ENCODE measurements around the gene EIF5B.
"Not testable (repeated sequence)": the region's sequence is repeated elsewhere in the genome, so short reads cannot be mapped to it uniquely, and the experiment has no call there.

EIF5B gene

DNA sequence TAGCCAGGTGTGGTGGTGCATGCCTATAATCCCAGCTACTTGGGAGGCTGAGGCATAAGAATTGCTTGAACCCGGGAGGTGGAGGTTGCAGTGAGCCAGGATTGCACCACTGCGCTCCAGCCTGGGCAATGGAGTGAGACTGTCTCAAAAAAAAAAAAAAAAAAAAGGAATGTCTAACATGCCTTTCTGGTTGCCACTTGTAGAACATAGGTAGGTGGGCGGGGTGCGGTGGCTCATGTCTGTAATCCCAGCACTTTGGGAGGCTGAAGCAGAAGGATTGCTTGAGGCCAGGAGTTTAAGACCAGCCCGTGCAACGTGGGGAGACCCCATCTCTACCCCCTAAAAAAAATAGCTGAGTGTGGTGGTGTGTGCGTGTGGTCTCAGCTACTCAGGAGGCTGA lies 8.3 kb downstream of the EIF5B start:
- H3K4me1 Mint-ChIP-seq (ENCODE audit: low read depth) = peaks cover 64% of the 10 kb centered on the region
- not testable (repeated sequence) for H3K36me3 Mint-ChIP-seq; H3K27ac Mint-ChIP-seq; H3K9me3 Mint-ChIP-seq (ENCODE audit: low read depth); H3K27me3 Mint-ChIP-seq; H3K4me3 Mint-ChIP-seq

- Mint-ChIP-seq H3K4me1 (ENCODE audit: low read depth) (peaks cover 65% of the 10 kb centered on the region), H3K36me3 (no peaks in the 10 kb centered on the region), H3K27me3 (no peaks in the 10 kb centered on the region), H3K27ac (no peak overlapping the region), H3K9me3 (ENCODE audit: low read depth) (no peaks in the 10 kb centered on the region), H3K4me3 (no peak overlapping the region)
Measured at GRCh38 chr2:99346218-99346617, 9.0 kb downstream of the EIF5B start.

DNA sequence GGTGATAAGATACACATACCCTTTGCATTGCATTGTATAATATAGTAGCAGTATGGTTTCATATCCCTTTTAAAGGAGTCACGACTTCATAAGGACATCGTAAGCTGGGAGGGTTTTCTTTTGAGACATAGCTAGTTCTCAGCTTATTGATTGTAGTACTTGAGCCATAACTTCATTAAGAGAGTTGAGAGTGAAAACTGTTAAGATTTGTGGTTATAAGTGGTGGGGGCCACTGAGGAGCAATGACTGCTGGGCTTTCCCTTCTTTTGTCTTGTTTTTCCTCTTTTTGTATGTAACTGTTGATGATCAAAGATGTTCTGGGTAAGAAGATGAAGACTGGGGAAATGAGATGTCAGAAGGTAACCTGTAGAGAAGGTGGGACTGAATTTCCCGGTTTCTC lies 11.0 kb downstream of the EIF5B start:
- Mint-ChIP-seq H3K27me3 (no peaks in the 10 kb centered on the region), H3K27ac (peak overlapping the region; percentile 78), H3K36me3 (no peaks in the 10 kb centered on the region), H3K4me1 (ENCODE audit: low read depth) (peaks cover 63% of the 10 kb centered on the region), H3K4me3 (peak overlapping the region; percentile 46), H3K9me3 (ENCODE audit: low read depth) (no peaks in the 10 kb centered on the region)

DNA sequence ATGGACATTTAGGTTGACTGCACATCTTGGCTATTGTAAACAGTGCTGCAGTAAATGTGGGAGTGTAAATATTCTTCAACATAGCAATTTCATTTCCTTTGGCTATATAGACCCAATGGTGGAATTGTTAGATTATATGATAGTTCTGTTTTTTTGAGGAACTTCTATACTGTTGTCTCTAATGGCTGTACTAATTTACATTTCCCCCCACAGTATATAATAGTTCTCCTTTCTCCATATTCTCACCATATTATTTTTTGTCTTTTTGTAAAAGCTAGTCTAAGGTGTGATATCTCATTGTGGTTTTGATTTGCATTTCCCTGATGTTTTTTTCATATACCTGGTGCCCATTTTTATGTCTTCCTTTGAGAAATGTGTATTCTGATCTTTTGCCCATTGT lies 13.0 kb downstream of the EIF5B start:
- H3K27ac Mint-ChIP-seq = no peak overlapping the region
- peak overlapping the region; percentile 21 for H3K4me3 Mint-ChIP-seq
- H3K4me1 Mint-ChIP-seq (ENCODE audit: low read depth) = peaks cover 71% of the 10 kb centered on the region
- no peaks in the 10 kb centered on the region for H3K27me3 Mint-ChIP-seq
- no peaks in the 10 kb centered on the region for H3K9me3 Mint-ChIP-seq (ENCODE audit: low read depth)
- H3K36me3 Mint-ChIP-seq = peaks cover 4% of the 10 kb centered on the region

GRCh38 chr2:99354070-99354469 lies 16.9 kb downstream of the EIF5B start:
- H3K4me3 Mint-ChIP-seq = peak overlapping the region; percentile 38
- H3K4me1 Mint-ChIP-seq (ENCODE audit: low read depth) = peaks cover 71% of the 10 kb centered on the region
- H3K36me3 Mint-ChIP-seq = peaks cover 4% of the 10 kb centered on the region
- no peaks in the 10 kb centered on the region for H3K27me3 Mint-ChIP-seq
- no peak overlapping the region for H3K27ac Mint-ChIP-seq
- no peaks in the 10 kb centered on the region for H3K9me3 Mint-ChIP-seq (ENCODE audit: low read depth)

DNA sequence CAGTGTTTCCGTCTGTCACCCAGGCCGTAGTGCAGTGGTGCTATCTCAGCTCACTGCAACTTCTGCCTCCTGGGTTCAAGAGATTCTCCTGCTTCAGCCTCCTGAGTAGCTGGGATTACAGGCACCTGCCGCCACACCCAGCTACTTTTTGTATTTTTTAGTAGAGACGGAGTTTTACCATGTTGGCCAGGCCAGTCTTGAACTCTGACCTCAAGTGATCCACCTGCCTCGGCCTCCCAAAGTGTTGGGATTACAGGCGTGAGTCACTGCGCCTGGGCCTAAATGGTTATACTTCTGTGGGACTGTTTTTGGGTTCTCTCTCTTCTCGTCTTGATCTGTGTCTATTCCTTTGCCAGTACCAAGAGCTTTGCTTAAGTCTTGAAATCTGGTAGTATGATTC lies 17.6 kb downstream of the EIF5B start:
- H3K4me1 Mint-ChIP-seq (ENCODE audit: low read depth) = peaks cover 65% of the 10 kb centered on the region
- H3K36me3 Mint-ChIP-seq; H3K27me3 Mint-ChIP-seq; H3K9me3 Mint-ChIP-seq (ENCODE audit: low read depth); H3K27ac Mint-ChIP-seq: not testable (repeated sequence)
- H3K4me3 Mint-ChIP-seq = peak overlapping the region; percentile 34

- Mint-ChIP-seq H3K4me1 (ENCODE audit: low read depth) (peaks cover 51% of the 10 kb centered on the region), H3K9me3 (ENCODE audit: low read depth) (no peaks in the 10 kb centered on the region), H3K36me3 (peaks cover 4% of the 10 kb centered on the region), H3K27me3 (no peaks in the 10 kb centered on the region), H3K4me3 (no peak overlapping the region), H3K27ac (no peak overlapping the region)
Measured at GRCh38 chr2:99356853-99357252, 19.7 kb downstream of the EIF5B start.

DNA sequence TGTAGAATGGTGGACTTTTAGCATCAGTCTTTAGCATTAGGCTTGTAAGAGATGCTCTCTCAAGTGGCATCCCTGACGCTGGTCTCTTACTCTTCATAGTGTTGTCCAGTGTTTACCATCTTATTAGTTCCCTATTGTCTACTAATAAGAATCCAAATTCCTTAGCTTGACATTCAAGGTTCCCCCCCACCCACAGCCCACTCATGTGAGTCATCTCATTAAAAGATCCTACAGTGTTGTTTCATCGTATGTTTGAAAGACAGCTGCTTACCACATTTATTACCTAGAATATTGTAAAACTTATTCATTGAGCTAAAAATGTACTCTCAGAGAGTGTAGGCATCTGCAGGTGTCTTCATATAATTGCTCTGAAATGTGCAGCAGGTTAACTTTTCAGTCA lies 28.5 kb downstream of the EIF5B start:
- Mint-ChIP-seq H3K27ac (no peak overlapping the region), H3K36me3 (peaks cover 15% of the 10 kb centered on the region), H3K9me3 (ENCODE audit: low read depth) (no peaks in the 10 kb centered on the region), H3K4me1 (ENCODE audit: low read depth) (no peaks in the 10 kb centered on the region), H3K27me3 (no peaks in the 10 kb centered on the region), H3K4me3 (no peak overlapping the region)

DNA sequence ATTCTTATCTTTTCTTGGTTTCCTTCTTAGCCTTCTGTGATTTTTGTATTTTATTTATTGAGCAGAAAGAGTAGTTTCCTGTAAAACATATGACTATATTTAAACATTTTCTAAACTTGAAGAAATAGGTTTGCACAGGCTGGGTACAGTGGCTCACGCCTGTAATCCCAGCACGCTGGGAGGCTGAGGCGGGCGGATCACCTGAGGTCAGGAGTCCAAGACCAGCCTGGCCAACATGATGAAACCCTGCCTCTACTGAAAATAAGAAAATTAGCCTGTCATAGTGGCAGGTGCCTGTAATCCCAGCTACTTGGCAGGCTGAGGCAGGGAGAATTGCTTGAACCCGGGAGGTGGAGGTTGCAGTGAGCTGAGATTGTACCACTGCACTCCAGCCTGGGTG lies 31.7 kb downstream of the EIF5B start:
- H3K36me3 Mint-ChIP-seq = peaks cover 30% of the 10 kb centered on the region
- not testable (repeated sequence) for H3K4me1 Mint-ChIP-seq (ENCODE audit: low read depth); H3K27me3 Mint-ChIP-seq; H3K9me3 Mint-ChIP-seq (ENCODE audit: low read depth); H3K27ac Mint-ChIP-seq; H3K4me3 Mint-ChIP-seq

DNA sequence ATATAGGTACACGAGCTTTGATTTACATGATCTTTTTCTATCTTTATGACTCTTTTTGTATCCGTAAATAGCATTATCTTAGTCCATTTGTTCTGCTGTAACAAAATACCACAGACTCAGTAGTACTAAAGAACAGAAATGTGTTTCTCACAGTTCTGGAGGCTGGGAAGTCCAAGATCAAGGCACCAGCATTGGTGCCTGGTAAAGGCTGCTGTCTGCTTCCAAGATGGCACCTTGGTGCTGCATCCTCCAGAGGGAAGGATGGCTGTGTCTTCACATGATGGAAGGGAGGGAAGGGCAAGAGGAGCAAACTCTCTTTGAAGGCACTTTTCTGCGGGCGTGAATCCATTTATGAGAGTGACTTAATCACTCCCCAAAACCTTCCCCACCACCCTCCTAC lies 36.0 kb downstream of the EIF5B start:
- Mint-ChIP-seq H3K27ac (no peak overlapping the region), H3K9me3 (ENCODE audit: low read depth) (peaks cover 6% of the 10 kb centered on the region), H3K36me3 (peaks cover 34% of the 10 kb centered on the region), H3K27me3 (no peaks in the 10 kb centered on the region), H3K4me3 (no peak overlapping the region), H3K4me1 (ENCODE audit: low read depth) (peaks cover 9% of the 10 kb centered on the region)

DNA sequence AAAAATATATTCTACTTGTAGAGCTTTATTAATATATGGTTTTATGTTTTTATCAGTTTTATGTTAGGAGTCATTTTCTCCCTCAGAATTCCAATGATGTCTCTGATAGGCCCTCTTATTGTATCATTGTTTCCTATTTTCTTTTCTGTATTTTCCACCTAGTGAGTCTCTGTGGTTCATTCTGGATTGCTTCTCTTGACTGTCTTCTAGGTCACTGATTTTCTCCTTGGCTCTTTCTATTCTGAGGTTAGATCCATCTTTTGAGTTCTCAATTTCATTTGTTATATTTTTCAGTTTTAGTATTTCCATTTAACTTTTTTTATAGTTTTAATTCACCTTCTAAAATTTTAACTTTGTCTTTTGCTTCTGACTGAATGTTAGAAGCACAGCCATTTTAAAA lies 37.6 kb downstream of the EIF5B start:
- Mint-ChIP-seq H3K4me3 (no peak overlapping the region), H3K36me3 (peaks cover 37% of the 10 kb centered on the region), H3K4me1 (ENCODE audit: low read depth) (peaks cover 9% of the 10 kb centered on the region), H3K27ac (no peak overlapping the region), H3K27me3 (no peaks in the 10 kb centered on the region), H3K9me3 (ENCODE audit: low read depth) (peaks cover 6% of the 10 kb centered on the region)

- H3K36me3 Mint-ChIP-seq = peaks cover 34% of the 10 kb centered on the region
- H3K27me3 Mint-ChIP-seq = no peaks in the 10 kb centered on the region
- no peak overlapping the region for H3K27ac Mint-ChIP-seq
- peaks cover 6% of the 10 kb centered on the region for H3K9me3 Mint-ChIP-seq (ENCODE audit: low read depth)
- no peak overlapping the region for H3K4me3 Mint-ChIP-seq
- H3K4me1 Mint-ChIP-seq (ENCODE audit: low read depth) = peaks cover 9% of the 10 kb centered on the region
Measured at GRCh38 chr2:99376254-99376864, 39.2 kb downstream of the EIF5B start.

GRCh38 chr2:99377879-99378278 lies 40.7 kb downstream of the EIF5B start:
- Mint-ChIP-seq H3K4me3 (no peak overlapping the region), H3K36me3 (peaks cover 30% of the 10 kb centered on the region), H3K4me1 (ENCODE audit: low read depth) (peaks cover 9% of the 10 kb centered on the region), H3K27me3 (no peaks in the 10 kb centered on the region), H3K27ac (peak overlapping the region; percentile 64), H3K9me3 (ENCODE audit: low read depth) (peaks cover 6% of the 10 kb centered on the region)

- H3K4me1 Mint-ChIP-seq (ENCODE audit: low read depth) = peaks cover 8% of the 10 kb centered on the region
- no peaks in the 10 kb centered on the region for H3K27me3 Mint-ChIP-seq
- H3K4me3 Mint-ChIP-seq = no peak overlapping the region
- H3K9me3 Mint-ChIP-seq (ENCODE audit: low read depth) = no peaks in the 10 kb centered on the region
- no peak overlapping the region for H3K27ac Mint-ChIP-seq
- peaks cover 24% of the 10 kb centered on the region for H3K36me3 Mint-ChIP-seq
Measured at GRCh38 chr2:99380376-99381010, 43.3 kb downstream of the EIF5B start.

DNA sequence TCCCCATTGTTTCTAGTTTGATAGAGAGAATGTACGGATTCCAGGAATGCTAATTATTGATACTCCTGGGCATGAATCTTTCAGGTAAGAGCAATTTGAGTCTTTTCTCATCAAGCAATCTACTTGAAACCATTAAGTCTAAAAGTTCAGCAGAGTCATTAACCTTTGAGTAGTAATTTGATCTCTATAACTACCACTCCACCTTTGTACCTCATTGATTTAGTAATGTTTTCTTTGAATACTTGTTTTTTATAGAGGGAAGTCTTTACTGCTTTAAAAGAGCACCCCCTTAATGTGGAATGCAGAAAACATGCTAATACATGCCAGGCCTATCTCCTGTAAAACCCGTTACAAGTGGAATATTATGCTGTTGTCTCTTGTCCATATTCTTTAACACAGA lies 45.0 kb downstream of the EIF5B start:
- peaks cover 7% of the 10 kb centered on the region for H3K4me1 Mint-ChIP-seq (ENCODE audit: low read depth)
- H3K4me3 Mint-ChIP-seq = no peak overlapping the region

DNA sequence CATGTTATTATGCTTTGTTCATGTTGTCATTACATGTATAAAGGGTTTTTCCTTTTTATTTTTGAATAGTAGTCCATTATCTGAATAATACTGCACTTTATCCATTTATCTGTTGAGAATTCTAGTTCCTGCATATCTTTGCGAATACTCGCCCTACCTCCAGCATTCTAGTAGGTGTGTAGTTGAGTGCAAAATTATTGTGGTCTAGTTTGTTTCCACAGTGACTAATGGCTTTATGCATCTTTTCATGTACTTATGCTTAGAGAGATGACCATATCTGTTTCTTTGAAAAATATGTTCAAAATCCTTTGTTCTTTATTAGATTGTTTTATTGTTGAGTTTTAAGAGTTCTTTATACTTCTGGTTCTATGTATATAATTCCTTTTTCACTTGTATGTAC lies 48.8 kb downstream of the EIF5B start:
- Mint-ChIP-seq H3K9me3 (ENCODE audit: low read depth) (no peaks in the 10 kb centered on the region), H3K36me3 (peaks cover 18% of the 10 kb centered on the region), H3K4me1 (ENCODE audit: low read depth) (peaks cover 4% of the 10 kb centered on the region), H3K27me3 (no peaks in the 10 kb centered on the region), H3K4me3 (no peak overlapping the region), H3K27ac (no peak overlapping the region)

More for the DNA sequence above, 45.0 kb downstream of the EIF5B start:
- Mint-ChIP-seq H3K36me3 (peaks cover 21% of the 10 kb centered on the region), H3K9me3 (ENCODE audit: low read depth) (no peaks in the 10 kb centered on the region), H3K27me3 (no peaks in the 10 kb centered on the region), H3K27ac (no peak overlapping the region)

All from activated naive CD8-positive, alpha-beta T cell (primary cell).